ENCODE results near the gene KIF24. TPM values are rescaled to one million over a fixed set of nuclear protein-coding genes. Genes with fewer than 3 reads are reported as not detected.
"Not testable (repeated sequence)": the region's sequence is repeated elsewhere in the genome, so short reads cannot be mapped to it uniquely, and the experiment has no call there.

Gene KIF24
- polyA plus RNA-seq, 3 donors from 2014 or later, result 0.25 TPM; not detected in 2

GRCh38 chr9:34371886-34372466 lies 42.9 kb upstream of the KIF24 start:
- Mint-ChIP-seq H3K27me3 (ENCODE audit: low read depth in 3 of 3) (peaks cover 0 to 4% (median 4%) of the 10 kb centered on the region in 3 donors), H3K36me3 (peaks cover 0 to 10% (median 6%) of the 10 kb centered on the region in 3 donors), H3K27ac (no peak overlapping the region), H3K9me3 (no peaks in the 10 kb centered on the region), H3K4me3 (no peak overlapping the region), H3K4me1 (peaks cover 17% of the 10 kb centered on the region in 2 donors)
- no peak for DNase-seq

- peak in 1 of 3 donors; percentile 39 for DNase-seq
- H3K4me3 Mint-ChIP-seq, result peak overlapping the region in 4 of 5 donors; percentile 7 to 67 (median 36)
Measured at GRCh38 chr9:34370970-34371880, 42.2 kb upstream of the KIF24 start.

GRCh38 chr9:34370335-34370969 lies 41.4 kb upstream of the KIF24 start:
- Mint-ChIP-seq H3K27ac (no peak overlapping the region), H3K36me3 (peaks cover 0 to 10% (median 9%) of the 10 kb centered on the region in 3 donors), H3K4me3 (peak overlapping the region in 3 of 5 donors; percentile 10 to 67 (median 62)), H3K27me3 (ENCODE audit: low read depth in 3 of 3) (peaks cover 0 to under 1% (median 0%) of the 10 kb centered on the region in 3 donors), H3K9me3 (no peaks in the 10 kb centered on the region), H3K4me1 (peaks cover 4 to 5% of the 10 kb centered on the region in 2 donors)
- no peak for DNase-seq

More at GRCh38 chr9:34370970-34371880, 42.2 kb upstream of the KIF24 start:
- Mint-ChIP-seq H3K9me3 (no peaks in the 10 kb centered on the region), H3K27me3 (ENCODE audit: low read depth in 3 of 3) (peaks cover 0 to 3% (median 3%) of the 10 kb centered on the region in 3 donors), H3K4me1 (peaks cover 12% of the 10 kb centered on the region in 2 donors), H3K27ac (no peak overlapping the region), H3K36me3 (peaks cover 0 to 10% (median 9%) of the 10 kb centered on the region in 3 donors)

GRCh38 chr9:34369636-34370035 lies 40.6 kb upstream of the KIF24 start:
- DNase-seq, result no peak
- Mint-ChIP-seq H3K36me3 (peaks cover 0 to 10% (median 9%) of the 10 kb centered on the region in 3 donors), H3K9me3 (no peaks in the 10 kb centered on the region), H3K4me3 (no peak overlapping the region), H3K4me1 (peaks cover 0 to 1% of the 10 kb centered on the region in 2 donors), H3K27me3 (ENCODE audit: low read depth in 3 of 3) (peaks cover 0 to 1% (median 0%) of the 10 kb centered on the region in 3 donors), H3K27ac (peak overlapping the region in 1 of 6 donors; percentile 8)

- not testable (repeated sequence) for H3K9me3 Mint-ChIP-seq; H3K4me1 Mint-ChIP-seq; H3K27ac Mint-ChIP-seq; DNase-seq; H3K4me3 Mint-ChIP-seq; H3K27me3 Mint-ChIP-seq (ENCODE audit: low read depth in 3 of 3)
- peaks cover 0 to 13% (median 13%) of the 10 kb centered on the region in 3 donors for H3K36me3 Mint-ChIP-seq
Measured at GRCh38 chr9:34368796-34369195, 39.7 kb upstream of the KIF24 start.

- not testable (repeated sequence) for H3K4me1 Mint-ChIP-seq; H3K27ac Mint-ChIP-seq; H3K4me3 Mint-ChIP-seq; H3K9me3 Mint-ChIP-seq; H3K27me3 Mint-ChIP-seq (ENCODE audit: low read depth in 3 of 3); DNase-seq
- H3K36me3 Mint-ChIP-seq, result peaks cover 0 to 14% (median 13%) of the 10 kb centered on the region in 3 donors
Measured at GRCh38 chr9:34367751-34368410, 38.8 kb upstream of the KIF24 start.

GRCh38 chr9:34366365-34366764 lies 37.3 kb upstream of the KIF24 start:
- no peak for DNase-seq
- Mint-ChIP-seq H3K4me1 (peaks cover 0 to 1% of the 10 kb centered on the region in 2 donors), H3K27ac (no peak overlapping the region), H3K4me3 (no peak overlapping the region), H3K36me3 (peaks cover 0 to 14% (median 13%) of the 10 kb centered on the region in 3 donors), H3K9me3 (no peaks in the 10 kb centered on the region), H3K27me3 (ENCODE audit: low read depth in 3 of 3) (peaks cover 0 to 2% (median 1%) of the 10 kb centered on the region in 3 donors)

- Mint-ChIP-seq H3K4me3 (no peak overlapping the region), H3K36me3 (peaks cover 0 to 14% (median 13%) of the 10 kb centered on the region in 3 donors), H3K27me3 (ENCODE audit: low read depth in 3 of 3) (peaks cover 0 to 2% (median 1%) of the 10 kb centered on the region in 3 donors), H3K4me1 (peaks cover 0 to 1% of the 10 kb centered on the region in 2 donors), H3K9me3 (no peaks in the 10 kb centered on the region), H3K27ac (no peak overlapping the region)
- no peak for DNase-seq
Measured at GRCh38 chr9:34365282-34365681, 36.2 kb upstream of the KIF24 start.

- H3K4me1 Mint-ChIP-seq, result no peaks in the 10 kb centered on the region
- no peaks in the 10 kb centered on the region for H3K9me3 Mint-ChIP-seq
- H3K4me3 Mint-ChIP-seq, result no peak overlapping the region
- peaks cover 0 to 2% (median 1%) of the 10 kb centered on the region in 3 donors for H3K27me3 Mint-ChIP-seq (ENCODE audit: low read depth in 3 of 3)
- no peak for DNase-seq
- H3K27ac Mint-ChIP-seq, result no peak overlapping the region
- peaks cover 0 to 12% (median 11%) of the 10 kb centered on the region in 3 donors for H3K36me3 Mint-ChIP-seq
Measured at GRCh38 chr9:34363619-34364351, 34.7 kb upstream of the KIF24 start.

- Mint-ChIP-seq H3K27me3 (ENCODE audit: low read depth in 3 of 3) (peaks cover 0 to 2% (median 1%) of the 10 kb centered on the region in 3 donors), H3K4me3 (no peak overlapping the region), H3K4me1 (no peaks in the 10 kb centered on the region), H3K27ac (peak overlapping the region in 1 of 6 donors; percentile 45), H3K36me3 (peaks cover 0 to 12% (median 9%) of the 10 kb centered on the region in 3 donors), H3K9me3 (no peaks in the 10 kb centered on the region)
- no peak for DNase-seq
Measured at GRCh38 chr9:34362614-34363214, 33.6 kb upstream of the KIF24 start.

- Mint-ChIP-seq H3K36me3 (peaks cover 12 to 27% (median 27%) of the 10 kb centered on the region in 3 donors), H3K9me3 (peaks cover 4 to 12% (median 6%) of the 10 kb centered on the region in 6 donors)
- H3K4me3 Mint-ChIP-seq; H3K4me1 Mint-ChIP-seq; H3K27ac Mint-ChIP-seq; H3K27me3 Mint-ChIP-seq (ENCODE audit: low read depth in 3 of 3); DNase-seq: not testable (repeated sequence)
Measured at GRCh38 chr9:34352957-34353356, 23.9 kb upstream of the KIF24 start.

- peaks cover 12 to 23% (median 20%) of the 10 kb centered on the region in 3 donors for H3K36me3 Mint-ChIP-seq
Measured at GRCh38 chr9:34352122-34352652, 23.1 kb upstream of the KIF24 start.

More at GRCh38 chr9:34352122-34352652, 23.1 kb upstream of the KIF24 start:
- H3K9me3 Mint-ChIP-seq, result peaks cover 4 to 12% (median 6%) of the 10 kb centered on the region in 6 donors
- not testable (repeated sequence) for H3K4me3 Mint-ChIP-seq; DNase-seq; H3K4me1 Mint-ChIP-seq; H3K27me3 Mint-ChIP-seq (ENCODE audit: low read depth in 3 of 3); H3K27ac Mint-ChIP-seq

Data from immature natural killer cell (primary cell).